Keratinocyte (primary cell): ENCODE measurements around the gene PIK3C3. TPM values are rescaled to one million over a fixed set of nuclear protein-coding genes. Genes with fewer than 3 reads are reported as not detected.

Experiments used
- DNase-seq: peaks from one replicate; pipeline ENCODE4 v3.0.0-alpha.2; 2011; ENCODE audit warnings: low read depth, missing footprints, low spot score
- FAIRE-seq: peaks from 2 replicates; lab custom pipeline; 2011; peaks lifted over from hg19 to GRCh38; lab: Jason Lieb, UNC
- H2AFZ ChIP-seq: 2 replicates; pipeline ENCODE4 v1.6.0; 2012; ENCODE audit warnings: low read length, control low read depth, inconsistent platforms; ENCODE audit not compliant: control insufficient read depth
- H3K27ac ChIP-seq: 2 replicates; pipeline ENCODE4 v1.5.1; 2011; ENCODE audit warnings: low read length; ENCODE audit not compliant: control insufficient read depth, insufficient read depth
- H3K27me3 ChIP-seq: 3 replicates; pipeline ENCODE4 v1.6.0; 2011; ENCODE audit warnings: low read length; ENCODE audit not compliant: control insufficient read depth, insufficient read depth; ENCODE audit errors: extremely low read depth
- H3K36me3 ChIP-seq, 2 experiments: 2 replicates in 1 of 2; 3 replicates in 1 of 2; pipeline ENCODE4 v1.5.1; 2011; ENCODE audit warnings: low read length in 2 of 2, mild to moderate bottlenecking in 1 of 2; ENCODE audit not compliant: control insufficient read depth in 2 of 2, insufficient read depth in 2 of 2; ENCODE audit errors: extremely low read depth in 1 of 2
- H3K4me1 ChIP-seq: 3 replicates; pipeline ENCODE4 v1.5.1; 2011; ENCODE audit warnings: low read length; ENCODE audit not compliant: control insufficient read depth, insufficient read depth; ENCODE audit errors: extremely low read depth
- H3K4me2 ChIP-seq: 3 replicates; pipeline ENCODE4 v1.6.0; 2011; ENCODE audit warnings: low read depth, low read length; ENCODE audit not compliant: control insufficient read depth, insufficient read depth; ENCODE audit errors: extremely low read depth
- H3K4me3 ChIP-seq, 3 experiments: fragments of 200-600 bp in 1 of 3; sonication (generic) in 1 of 3; 2 replicates in 2 of 3; 3 replicates in 1 of 3; pipeline ENCODE4 v1.5.1; 2011 to 2016; ENCODE audit warnings: low read length in 3 of 3, mild to moderate bottlenecking in 3 of 3, control low read depth in 2 of 3, inconsistent platforms in 1 of 3, low read depth in 1 of 3, mixed read lengths in 1 of 3, mixed run types in 1 of 3, moderate library complexity in 1 of 3; ENCODE audit not compliant: control insufficient read depth in 2 of 3, insufficient read depth in 2 of 3; ENCODE audit errors: extremely low read depth in 1 of 3
- H3K79me2 ChIP-seq: 2 replicates; pipeline ENCODE4 v1.6.0; 2012; ENCODE audit warnings: low read length; ENCODE audit not compliant: control insufficient read depth, insufficient read depth
- H3K9ac ChIP-seq: 3 replicates; pipeline ENCODE4 v1.6.0; 2011; ENCODE audit warnings: low read length; ENCODE audit not compliant: control insufficient read depth, insufficient read depth; ENCODE audit errors: extremely low read depth
- H3K9me1 ChIP-seq: 3 replicates; pipeline ENCODE4 v1.6.0; 2011; ENCODE audit warnings: low read length; ENCODE audit not compliant: control insufficient read depth, insufficient read depth; ENCODE audit errors: extremely low read depth
- H3K9me3 ChIP-seq: 2 replicates; pipeline ENCODE4 v1.5.1; 2012; ENCODE audit warnings: low read depth, low read length; ENCODE audit not compliant: control insufficient read depth
- H4K20me1 ChIP-seq: 3 replicates; pipeline ENCODE4 v1.6.0; 2011; ENCODE audit warnings: low read length; ENCODE audit not compliant: control insufficient read depth, insufficient read depth; ENCODE audit errors: extremely low read depth
- CTCF ChIP-seq, 3 experiments: IDR thresholded peaks in 1 of 3; conservative IDR thresholded peaks in 1 of 3; optimal IDR thresholded peaks in 1 of 3; 2 replicates in 2 of 3; 3 replicates in 1 of 3; pipeline versions ENCODE3 to v1.5.1; 2011; ENCODE audit warnings: low read length in 3 of 3, mild to moderate bottlenecking in 3 of 3, moderate library complexity in 2 of 3, control low read depth in 1 of 3, inconsistent platforms in 1 of 3; ENCODE audit not compliant: insufficient read depth in 2 of 3; ENCODE audit errors: extremely low read depth in 1 of 3
- EZH2 ChIP-seq: IDR thresholded peaks from one replicate; pipeline ENCODE4 v1.6.1; 2012; ENCODE audit warnings: inconsistent platforms, mild to moderate bottlenecking, low read length, moderate library complexity
- dilution Hi-C: fragments of 300-500 bp; cut with MboI; formaldehyde crosslinking; loops from one replicate; pipeline ENCODE4 v1.7.0; 2020; ENCODE audit warnings: low sequenced_read_pairs; ENCODE audit not compliant: extremely low pct_ligation_motif_present
- polyA plus RNA-seq, 5 experiments: library from polyadenylated mRNA; depleted of rRNA in 3 of 5; stranded (reverse) in 3 of 5; stranded (forward) in 1 of 5; unstranded in 1 of 5; fragments of >200 nt; gene quantifications; 1 replicate in 1 of 5; 2 replicates in 3 of 5; 3 replicates in 1 of 5; pipeline versions ENCODE4 v1.2.1 to v1.2.3, GENCODE V29; 2011 to 2012; ENCODE audit warnings: missing spikeins in 2 of 5, low read depth in 1 of 5, low replicate concordance in 1 of 5

PIK3C3 gene
- polyA plus RNA-seq, 1 donor (not counting 4 experiments of a cell fraction or from before 2014, with no cell fraction given): 65.0 TPM

- no peak overlapping the region for H3K9ac ChIP-seq
- DNase-seq (no peak), FAIRE-seq (no peak)
- no peaks in the 10 kb centered on the region for H4K20me1 ChIP-seq
- H3K27ac ChIP-seq: no peak overlapping the region
- no peaks in the 10 kb centered on the region for H3K79me2 ChIP-seq
- no peaks in the 10 kb centered on the region for H3K27me3 ChIP-seq
- H2AFZ ChIP-seq: no peak overlapping the region
- dilution Hi-C loops: no loop called here
- no peak for TF ChIP-seq CTCF (optimal IDR thresholded peaks at IDR 0.05 in 1 of 3, IDR thresholded peaks at IDR 0.05 in 1 of 3, conservative IDR thresholded peaks at IDR 0.05 in 1 of 3; ENCODE audit: extremely low read depth in 1 of 3, insufficient read depth in 2 of 3, low read length in 3 of 3)
- no peak for TF ChIP-seq EZH2
- H3K4me2 ChIP-seq: no peak overlapping the region
- no peak overlapping the region for H3K4me3 ChIP-seq
- no peaks in the 10 kb centered on the region for H3K4me1 ChIP-seq
- no peaks in the 10 kb centered on the region for H3K36me3 ChIP-seq
- no peaks in the 10 kb centered on the region for H3K9me1 ChIP-seq
- H3K9me3 ChIP-seq: no peaks in the 10 kb centered on the region
These were observed 32.2 kb upstream of the PIK3C3 start for GRCh38 chr18:41922841-41923240.

GRCh38 chr18:41923446-41923845 lies 31.6 kb upstream of the PIK3C3 start:
- H3K27ac ChIP-seq: no peak overlapping the region
- dilution Hi-C loops: no loop called here
- no peaks in the 10 kb centered on the region for H3K9me1 ChIP-seq
- no peaks in the 10 kb centered on the region for H3K9me3 ChIP-seq
- FAIRE-seq: no peak
- no peak for TF ChIP-seq CTCF (optimal IDR thresholded peaks at IDR 0.05 in 1 of 3, IDR thresholded peaks at IDR 0.05 in 1 of 3, conservative IDR thresholded peaks at IDR 0.05 in 1 of 3; ENCODE audit: extremely low read depth in 1 of 3, insufficient read depth in 2 of 3, low read length in 3 of 3)
- TF ChIP-seq EZH2: no peak
- no peaks in the 10 kb centered on the region for H3K36me3 ChIP-seq
- no peak overlapping the region for H3K9ac ChIP-seq
- no peak overlapping the region for H3K4me3 ChIP-seq
- no peak overlapping the region for H2AFZ ChIP-seq
- DNase-seq: no peak
- no peaks in the 10 kb centered on the region for H3K79me2 ChIP-seq
- H3K27me3 ChIP-seq: no peaks in the 10 kb centered on the region
- no peaks in the 10 kb centered on the region for H4K20me1 ChIP-seq
- no peaks in the 10 kb centered on the region for H3K4me1 ChIP-seq
- H3K4me2 ChIP-seq: no peak overlapping the region
